Activated naive CD4-positive, alpha-beta T cell treated with anti-CD3 and anti-CD28 coated beads, Interleukin-2, amount 50 U/mL, for 16 hours (primary cell): ENCODE results near the gene CCDC192.

Experiments
- DNase-seq: peaks from one replicate; pipeline ENCODE4 v3.0.0-alpha.2; 2020

The CCDC192 gene

DNA sequence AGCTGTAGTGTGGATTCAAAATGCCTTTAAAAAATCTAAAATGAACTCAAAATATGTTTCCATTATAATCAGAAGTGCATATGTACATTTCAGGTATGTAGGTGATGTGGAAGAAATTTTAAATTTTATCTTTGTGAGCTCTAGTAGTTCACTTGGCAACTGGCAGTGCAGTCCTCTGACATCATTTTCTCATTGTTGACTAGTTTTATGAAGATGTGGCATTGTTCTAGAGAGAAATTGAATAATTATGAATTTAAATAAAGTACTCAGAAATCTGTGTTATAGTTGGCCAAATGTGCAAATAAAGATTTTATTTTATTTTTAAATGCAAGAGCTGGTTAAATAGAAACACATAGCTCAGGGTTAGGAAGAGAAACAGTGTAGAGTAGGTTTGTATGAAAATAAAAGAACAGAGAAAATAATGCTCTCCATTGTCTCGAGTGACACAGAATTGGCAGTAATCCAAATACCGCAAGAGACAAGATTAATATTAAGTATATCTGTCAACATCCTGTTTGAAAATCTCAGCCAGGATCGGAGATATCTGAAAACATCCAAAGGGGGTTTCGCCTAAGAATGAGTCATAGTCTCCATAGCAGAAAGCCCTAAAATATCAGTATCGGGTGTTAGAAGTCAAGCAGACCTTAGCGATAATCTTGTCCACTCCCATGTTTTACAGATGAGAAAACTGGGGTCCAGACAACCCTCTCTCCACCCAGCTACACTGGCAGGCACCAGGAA lies 189.4 kb downstream of the CCDC192 start:
- no peak for DNase-seq

- DNase-seq = no peak
Observed at GRCh38 chr5:127893232-127893631, 190.0 kb downstream of the CCDC192 start.

DNA sequence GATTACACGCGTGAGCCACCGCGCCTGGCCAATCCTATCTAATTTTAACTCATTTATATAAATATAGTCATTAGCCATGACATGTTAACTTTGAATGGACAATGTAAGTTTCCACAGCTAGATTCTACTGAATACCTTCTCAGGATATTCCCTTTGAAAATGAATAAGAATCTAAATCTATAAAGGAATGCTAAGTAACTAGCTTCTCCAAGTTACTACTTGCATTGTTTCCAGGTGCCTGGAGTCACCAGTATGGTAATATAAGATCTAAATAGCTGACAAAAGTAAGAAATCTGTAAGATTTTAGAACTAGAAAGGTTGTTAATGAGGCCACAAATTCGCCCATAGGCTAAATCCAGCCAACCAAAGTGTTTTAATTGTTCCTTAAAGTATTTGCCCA lies 191.3 kb downstream of the CCDC192 start:
- no peak for DNase-seq

DNA sequence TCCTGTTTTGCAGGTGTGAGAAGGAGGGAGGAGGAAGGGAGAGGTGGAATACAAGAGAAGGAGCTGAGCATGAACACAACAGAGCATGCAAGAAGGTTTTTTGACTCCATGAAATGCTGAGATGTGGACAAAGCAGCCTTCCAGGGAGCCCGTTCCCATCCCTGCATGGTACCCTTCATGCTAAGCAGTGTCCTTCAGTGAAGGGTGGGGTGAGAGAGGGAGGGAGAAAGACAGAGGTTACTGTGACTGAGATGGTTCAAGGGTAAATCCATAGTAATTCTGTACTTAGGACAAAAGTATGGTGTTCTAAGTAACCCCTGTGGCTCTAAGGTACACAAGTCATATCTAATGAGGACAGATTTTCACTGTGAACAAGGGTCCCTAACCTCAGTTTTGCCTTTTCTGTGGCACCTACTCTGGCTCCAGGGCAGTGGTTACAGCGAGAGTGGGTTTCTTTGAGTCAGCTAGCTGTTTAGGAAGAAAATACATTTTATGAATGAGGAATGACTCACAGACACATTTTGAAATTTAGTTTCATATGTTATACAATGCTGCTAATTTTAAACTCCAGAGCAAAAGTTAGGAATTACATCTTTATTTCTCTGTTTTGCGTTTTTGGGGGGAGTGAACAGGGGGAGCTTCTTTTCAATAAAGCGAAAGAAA lies 195.5 kb downstream of the CCDC192 start:
- no peak for DNase-seq

GRCh38 chr5:127899214-127899610 lies 196.0 kb downstream of the CCDC192 start:
- no peak for DNase-seq

DNA sequence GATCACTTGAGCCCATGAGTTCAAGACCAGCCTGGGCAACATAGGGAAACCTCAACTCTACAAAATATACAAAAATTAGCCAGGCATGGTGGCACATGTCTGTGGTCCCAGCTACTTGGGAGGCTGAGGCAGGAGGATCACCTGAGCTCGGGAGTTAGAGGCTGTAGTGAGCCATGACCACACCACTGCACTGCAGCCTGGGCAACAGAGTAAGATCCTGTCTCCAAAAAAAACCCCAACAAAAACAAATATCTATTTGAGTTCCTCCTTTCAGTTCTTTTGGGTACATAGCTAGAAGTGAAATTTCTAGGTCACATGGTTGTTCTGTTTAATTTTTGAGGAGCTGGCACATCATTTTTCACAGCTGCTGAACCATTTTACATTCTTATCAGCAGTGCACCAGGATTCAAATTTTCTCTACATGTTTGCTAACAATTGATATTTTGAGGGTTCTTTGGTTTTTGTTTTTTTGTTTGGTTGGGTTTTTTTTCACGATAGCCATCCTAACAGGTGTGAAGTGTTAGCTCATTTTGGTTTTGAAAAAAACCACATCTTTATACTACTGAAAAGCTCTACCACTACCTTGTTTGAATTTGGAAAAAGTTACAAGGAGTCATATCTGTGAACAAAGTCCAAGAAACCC lies 203.5 kb downstream of the CCDC192 start:
- no peak for DNase-seq

DNA sequence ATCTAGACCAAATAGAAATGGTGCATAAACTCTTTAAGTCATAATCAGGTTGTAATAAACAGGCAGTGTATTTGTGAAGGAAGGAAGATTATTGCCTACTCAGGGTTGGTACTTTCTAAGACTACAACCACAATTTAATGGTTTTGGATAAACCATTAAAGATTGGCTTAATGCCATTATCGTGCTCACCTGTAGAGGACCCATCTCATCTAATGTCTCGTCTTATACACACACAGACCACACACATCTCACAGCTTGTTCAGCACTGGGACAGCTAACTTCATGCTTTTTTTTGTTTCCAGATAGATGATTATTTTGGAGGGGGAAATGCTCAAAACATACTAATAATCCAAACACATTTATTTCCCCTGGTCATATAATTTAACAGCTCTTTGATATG lies 204.7 kb downstream of the CCDC192 start:
- no peak for DNase-seq

DNA sequence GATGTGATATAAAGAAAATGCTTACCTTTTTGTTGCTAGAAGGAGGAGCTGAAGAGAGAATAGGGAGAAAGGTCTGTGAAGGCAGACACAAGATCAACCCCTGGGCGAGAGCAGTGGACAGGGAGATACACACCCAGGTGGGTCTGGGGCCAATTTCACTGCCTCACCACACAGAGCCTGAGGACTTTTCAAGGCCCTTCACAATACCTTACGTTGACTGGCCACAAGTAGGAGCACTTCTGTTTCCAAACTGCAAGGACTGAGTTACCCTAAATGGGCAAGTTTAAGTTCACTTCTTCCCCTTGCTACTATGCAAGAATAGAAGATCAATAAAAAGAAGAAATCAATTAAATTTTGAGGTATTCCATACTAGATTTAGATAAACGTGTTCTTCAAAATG lies 205.9 kb downstream of the CCDC192 start:
- no peak for DNase-seq

DNA sequence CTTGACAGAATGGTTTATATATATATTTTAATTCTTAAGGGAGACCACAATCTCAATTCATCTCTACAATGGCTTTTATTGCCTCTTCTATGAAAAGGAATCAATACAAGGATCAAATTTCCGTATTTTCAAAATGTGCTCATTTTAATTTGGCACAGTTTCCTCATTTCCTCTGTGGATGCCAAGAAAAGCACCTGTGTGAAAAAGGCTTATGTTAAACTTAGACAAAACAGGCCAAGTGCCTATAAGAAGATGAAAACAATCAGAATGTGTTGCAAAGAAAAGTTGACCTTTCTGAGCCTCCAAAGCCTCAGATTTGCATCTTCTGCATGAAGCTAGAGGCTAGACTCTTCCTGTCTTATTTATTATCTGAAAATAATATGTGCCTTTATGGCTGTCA lies 206.6 kb downstream of the CCDC192 start:
- no peak for DNase-seq

DNA sequence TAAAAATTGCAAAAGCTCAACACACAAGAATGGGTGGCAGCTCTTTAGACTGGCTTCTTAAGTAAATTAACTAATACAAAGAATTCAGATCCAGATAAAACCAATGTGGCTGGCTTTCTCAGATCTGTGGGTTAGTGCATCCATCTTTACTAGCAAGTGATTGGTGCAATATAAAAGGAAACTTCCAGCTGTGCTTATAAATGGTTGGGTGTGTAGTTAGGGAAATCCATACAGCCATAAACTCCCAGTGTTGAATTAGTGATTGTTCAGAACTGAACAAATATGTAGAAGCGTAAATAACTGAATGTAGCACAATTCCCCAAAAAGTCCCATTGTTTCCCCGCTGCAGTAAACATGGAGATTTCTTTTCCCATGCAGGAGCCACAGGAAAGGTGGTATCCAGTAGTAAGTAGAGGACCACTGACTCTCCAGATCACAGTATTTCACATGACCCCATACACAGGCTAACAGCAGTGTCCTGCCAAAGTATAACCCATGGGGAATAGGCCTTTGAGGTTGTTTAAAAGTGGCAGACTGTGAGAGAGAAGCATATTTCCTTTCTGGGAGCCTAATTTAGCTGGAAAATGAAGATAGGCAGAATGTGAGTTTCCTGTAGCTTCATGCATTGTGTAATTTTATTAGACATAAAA lies 207.2 kb downstream of the CCDC192 start:
- no peak for DNase-seq

- DNase-seq = no peak
Observed at GRCh38 chr5:127911619-127912018, 208.4 kb downstream of the CCDC192 start.

DNA sequence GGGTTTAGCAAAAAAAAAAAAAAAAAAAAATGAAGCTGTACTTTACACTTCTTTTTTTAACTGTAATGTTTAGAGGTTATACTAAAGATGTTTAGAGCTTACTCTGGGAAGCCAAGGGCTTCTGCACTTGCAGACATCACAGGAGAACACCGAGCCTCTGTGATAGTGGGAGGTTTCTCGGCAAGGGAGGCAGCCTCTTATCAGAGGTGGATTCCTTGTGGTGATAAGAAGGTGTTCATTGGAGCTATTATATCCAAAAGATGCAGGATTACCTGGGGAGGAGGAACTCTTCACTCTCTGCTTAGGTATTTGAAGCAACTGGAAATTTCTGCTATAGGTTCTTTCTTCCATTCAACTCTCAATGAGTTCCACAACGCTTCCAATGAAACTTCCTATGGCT lies 209.2 kb downstream of the CCDC192 start:
- DNase-seq = no peak

- DNase-seq = no peak
Observed at GRCh38 chr5:127916885-127917573, 213.8 kb downstream of the CCDC192 start.

GRCh38 chr5:127919006-127919796 lies 216.0 kb downstream of the CCDC192 start:
- no peak for DNase-seq

GRCh38 chr5:127919818-127920217 lies 216.6 kb downstream of the CCDC192 start:
- DNase-seq = no peak

DNA sequence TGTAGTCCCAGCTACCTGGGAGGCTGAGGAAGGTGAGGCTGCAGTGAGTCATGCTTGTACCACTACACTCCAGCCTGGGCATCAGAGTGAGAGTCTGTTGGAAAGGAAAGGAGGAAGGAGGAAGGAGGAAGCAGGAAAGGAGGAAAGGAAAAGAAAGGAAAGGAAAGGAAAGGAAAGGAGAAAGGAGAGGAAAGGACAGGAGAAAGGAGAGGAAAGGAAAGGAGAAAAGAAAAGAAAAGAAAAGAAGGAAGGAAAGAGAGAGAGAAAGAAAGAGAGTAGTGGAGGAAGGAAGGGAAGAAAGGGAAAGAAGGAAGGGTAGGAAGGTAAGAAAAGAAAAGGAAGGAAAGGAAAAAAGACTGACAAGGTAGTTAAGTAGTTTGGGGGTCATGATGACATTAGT lies 217.7 kb downstream of the CCDC192 start:
- DNase-seq = no peak

DNA sequence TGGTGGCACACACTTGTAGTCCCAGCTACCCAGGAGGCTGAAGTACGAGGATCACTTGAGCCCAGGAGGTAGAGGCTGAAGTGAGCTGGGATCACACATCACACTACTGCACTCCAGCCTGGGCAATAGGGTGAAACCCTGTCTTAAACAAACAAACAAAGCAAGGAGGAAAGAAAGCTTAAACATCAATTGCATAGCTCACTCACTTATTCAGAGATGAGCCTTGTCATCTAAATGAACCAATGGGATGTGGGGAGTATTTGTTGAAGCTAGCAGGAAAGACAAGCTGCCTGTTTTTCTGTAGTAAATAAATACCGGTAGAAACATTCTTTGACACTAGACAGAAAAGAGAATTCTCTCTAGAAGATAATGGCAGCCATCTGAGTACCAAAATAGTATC lies 219.4 kb downstream of the CCDC192 start:
- DNase-seq = no peak

DNA sequence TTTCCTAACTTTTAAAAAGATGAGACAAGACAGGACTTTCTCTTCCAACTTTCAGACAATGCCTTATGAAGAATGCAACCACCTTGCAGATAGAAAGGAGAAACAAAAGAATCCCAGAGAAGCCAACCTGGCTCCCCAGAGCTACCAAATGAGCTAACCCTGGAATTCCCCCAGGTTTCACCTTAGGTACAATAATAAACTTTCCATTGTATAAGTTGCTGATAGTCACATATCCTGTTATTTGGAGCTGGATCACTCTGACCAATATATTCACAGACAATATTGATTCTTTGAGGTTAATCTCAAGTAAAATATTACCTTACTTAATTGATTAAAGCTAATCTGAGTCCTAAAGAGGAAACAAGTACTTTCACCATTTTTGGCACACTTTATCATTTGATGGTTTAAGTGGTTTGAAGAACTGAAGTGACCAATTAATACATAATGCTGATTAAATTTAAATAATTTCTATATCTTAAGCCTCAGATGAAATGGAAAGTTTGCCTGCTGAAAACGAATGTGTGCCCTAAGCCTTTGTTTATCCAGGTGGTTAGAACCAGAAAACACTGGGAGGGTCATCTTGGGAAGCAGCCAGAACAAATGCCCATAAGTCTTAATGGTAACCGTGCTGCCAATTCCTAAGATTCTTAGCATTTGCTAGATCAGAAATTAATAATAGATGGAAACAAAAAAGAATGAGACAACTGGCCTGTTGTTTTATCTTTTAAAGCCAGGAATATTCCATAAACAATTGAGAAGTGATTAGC lies 220.8 kb downstream of the CCDC192 start:
- no peak for DNase-seq

GRCh38 chr5:127924606-127925005 lies 221.4 kb downstream of the CCDC192 start:
- DNase-seq = no peak

GRCh38 chr5:127925916-127926315 lies 222.7 kb downstream of the CCDC192 start:
- no peak for DNase-seq

GRCh38 chr5:127926974-127927373 lies 223.8 kb downstream of the CCDC192 start:
- DNase-seq = no peak
